Stimulated activated CD8-positive, alpha-beta memory T cell treated with anti-CD3 and anti-CD28 coated beads, Interleukin-15, amount 100 ng/mL, for 4 hours (primary cell): Measurements from ENCODE around the gene SPATA3.

ENCODE experiments used
- DNase-seq, 2 donors: peaks; one replicate each; pipeline ENCODE4 v3.0.0-alpha.2; 2020; ENCODE audit warnings: low read depth in 2 of 2

SPATA3 gene

DNA sequence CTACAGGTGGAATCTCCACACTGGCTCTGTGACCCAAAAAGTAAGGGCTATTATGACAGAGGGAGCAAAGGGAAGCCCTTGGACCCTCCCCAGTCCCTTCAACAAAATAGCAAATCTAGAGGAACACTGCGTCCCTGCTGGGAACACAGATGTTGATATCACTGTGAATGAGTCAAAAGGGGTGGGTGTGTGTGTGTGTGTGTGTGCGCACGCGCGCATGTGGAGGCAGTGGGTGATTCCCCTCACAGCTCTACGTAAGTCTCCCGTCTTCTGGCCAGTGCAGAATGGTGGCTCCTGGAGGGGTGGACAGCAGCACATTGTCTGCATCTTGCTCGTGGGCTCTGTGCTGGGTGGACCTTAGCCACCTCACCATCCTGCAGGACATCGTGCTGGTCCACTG, 33.6 kb downstream of the SPATA3 start:
- no peak for DNase-seq

DNA sequence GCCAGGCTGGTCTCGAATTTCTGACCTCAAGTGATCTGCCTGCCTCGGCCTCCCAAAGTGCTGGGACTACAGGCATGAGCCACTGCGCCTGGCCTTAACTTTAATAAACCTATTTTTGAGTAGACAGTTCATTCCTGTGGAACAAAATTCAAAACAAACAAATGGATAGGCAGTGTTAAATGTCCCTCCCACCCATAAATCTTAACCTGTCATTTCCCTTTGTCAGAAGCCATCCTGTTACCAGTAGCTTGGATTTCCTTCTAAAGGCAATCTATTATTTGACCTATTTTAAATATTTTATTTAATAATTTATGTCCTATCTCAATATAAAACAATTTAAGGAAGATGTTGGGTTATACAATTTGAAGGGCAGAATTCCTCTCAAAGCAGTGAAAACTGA, 34.8 kb downstream of the SPATA3 start:
- DNase-seq, result no peak

- no peak for DNase-seq
Observed at GRCh38 chr2:231032575-231033140, 36.7 kb downstream of the SPATA3 start.

- no peak for DNase-seq
Observed at GRCh38 chr2:231033147-231034132, 37.5 kb downstream of the SPATA3 start.

- DNase-seq, result no peak
Observed at GRCh38 chr2:231034291-231034882, 38.5 kb downstream of the SPATA3 start.

DNA sequence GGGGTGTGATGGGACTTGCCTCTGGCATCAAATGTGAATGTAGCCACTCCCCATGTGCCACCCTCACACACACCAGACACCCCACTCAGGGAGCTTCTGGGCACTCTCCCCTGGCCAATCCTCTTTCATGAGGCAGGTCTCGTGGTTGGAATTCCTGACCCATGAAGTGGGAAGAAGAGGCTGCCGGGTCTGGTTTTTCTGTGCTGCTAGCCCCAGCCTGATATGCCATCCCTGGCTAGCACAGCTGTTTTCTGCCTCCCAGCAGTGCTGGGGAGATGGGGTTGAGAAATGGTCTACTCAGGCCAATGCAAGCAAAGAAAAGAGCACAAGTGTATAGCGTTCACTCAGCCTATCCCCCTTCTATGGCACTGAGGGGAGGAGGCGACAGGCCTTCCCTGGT, 40.2 kb downstream of the SPATA3 start:
- no peak for DNase-seq

DNA sequence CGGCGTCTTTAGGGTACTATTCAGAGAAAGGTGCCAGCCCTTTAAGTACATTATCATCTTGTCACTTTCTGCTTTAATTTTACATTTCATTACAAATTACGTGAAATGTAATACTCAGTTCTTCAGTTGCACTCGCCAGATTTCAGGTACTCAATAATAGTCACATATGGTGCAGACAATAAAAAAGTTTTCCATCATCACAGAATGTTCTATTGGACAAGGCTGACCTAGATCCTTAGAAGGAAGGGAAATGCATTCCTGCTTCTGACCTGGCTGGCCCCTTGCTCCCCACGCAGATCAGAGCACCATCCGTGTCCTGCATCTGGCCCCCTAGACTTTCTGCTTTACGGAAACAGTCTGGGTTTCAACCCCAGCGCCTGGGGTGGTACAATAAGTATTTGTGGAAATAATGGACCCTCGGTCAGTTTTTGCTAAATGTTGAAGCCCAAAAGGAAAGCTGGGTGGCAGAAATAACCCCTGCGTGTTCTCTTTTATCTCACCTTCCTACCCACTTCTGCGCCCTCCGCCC, 40.7 kb downstream of the SPATA3 start:
- DNase-seq, result no peak

DNA sequence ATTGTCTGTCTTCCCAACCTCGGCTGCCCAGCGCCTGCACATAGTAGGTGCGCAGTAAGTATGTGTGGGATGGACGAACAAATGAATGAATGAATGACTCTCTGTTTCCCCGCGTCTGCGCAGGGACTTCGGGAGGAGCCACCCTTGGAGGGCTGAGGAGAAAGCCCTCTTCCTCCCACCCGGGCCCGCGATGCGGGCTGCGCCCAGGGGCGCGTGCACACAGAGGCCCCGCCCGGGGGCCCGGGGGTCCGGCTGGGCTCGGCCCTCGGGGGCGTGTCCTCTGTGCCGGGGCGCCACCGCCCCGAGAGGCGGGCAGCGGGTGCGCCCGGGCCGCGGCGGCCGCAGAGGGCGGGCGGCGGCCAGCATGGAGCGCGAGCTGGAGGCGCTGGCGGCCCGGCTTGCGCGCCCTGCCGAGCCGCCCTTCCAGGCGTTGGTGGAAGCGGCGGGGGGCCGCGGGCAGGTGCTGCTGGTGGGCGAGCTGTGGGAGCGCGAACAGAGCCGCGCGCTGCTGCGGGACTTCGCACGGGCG, 41.3 kb downstream of the SPATA3 start, which contains the start of gene C2orf72:
Gene C2orf72, plus strand, starts transcription at position 322 of the 529 bp plus-strand sequence. Its CDS starts 43 bp downstream, at position 365.
- DNase-seq, result no peak

GRCh38 chr2:231037731-231038482, 42.0 kb downstream of the SPATA3 start:
- DNase-seq, result no peak

- DNase-seq, result no peak
Observed at GRCh38 chr2:231038483-231039293, 42.8 kb downstream of the SPATA3 start.

DNA sequence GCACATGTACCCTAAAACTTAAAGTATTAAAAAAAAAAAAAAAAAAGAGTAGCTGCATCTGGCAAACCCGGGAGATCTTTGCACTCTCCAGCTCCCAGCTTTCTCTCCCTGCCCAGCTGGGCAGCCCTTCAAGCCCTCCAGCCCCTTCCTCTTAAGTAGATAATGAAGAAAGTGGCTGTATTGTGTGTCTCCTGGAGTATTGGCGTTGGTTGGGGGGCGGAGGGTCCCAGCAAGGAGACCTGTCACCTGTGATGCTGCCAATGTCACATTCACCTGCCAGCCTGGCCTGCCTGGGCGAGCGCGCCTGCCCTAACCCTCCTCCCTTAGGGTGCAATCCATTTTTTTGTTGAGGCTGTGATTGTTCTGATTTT, 43.4 kb downstream of the SPATA3 start:
- DNase-seq, result no peak

GRCh38 chr2:231039821-231040364, 44.0 kb downstream of the SPATA3 start:
- DNase-seq, result no peak

GRCh38 chr2:231041061-231041689, 45.3 kb downstream of the SPATA3 start:
- no peak for DNase-seq

GRCh38 chr2:231043796-231044195, 47.9 kb downstream of the SPATA3 start:
- no peak for DNase-seq

- DNase-seq, result no peak
Observed at GRCh38 chr2:231046916-231047273, 51.0 kb downstream of the SPATA3 start.

- no peak for DNase-seq
Observed at GRCh38 chr2:231047274-231047922, 51.5 kb downstream of the SPATA3 start.

GRCh38 chr2:231047923-231048915, 52.3 kb downstream of the SPATA3 start:
- DNase-seq, result no peak
